DOHH2 (cell line): ENCODE measurements around the gene CLASP1.

Experiments used
- CTCF ChIP-seq: fragments of 200-600 bp; sonication (generic); IDR thresholded peaks from one replicate; pipeline ENCODE4 v1.5.1; 2014; ENCODE audit warnings: antibody characterized with exemption, mild to moderate bottlenecking, low read depth, low read length; ENCODE audit not compliant: poor library complexity, severe bottlenecking
- EZH2phosphoT487 ChIP-seq: fragments of 200-600 bp; sonication (generic); IDR thresholded peaks from 2 replicates; pipeline ENCODE4 v1.6.1; 2017; ENCODE audit warnings: borderline replicate concordance, mild to moderate bottlenecking, antibody characterized with exemption, low read length, moderate library complexity, mixed read lengths

DNA sequence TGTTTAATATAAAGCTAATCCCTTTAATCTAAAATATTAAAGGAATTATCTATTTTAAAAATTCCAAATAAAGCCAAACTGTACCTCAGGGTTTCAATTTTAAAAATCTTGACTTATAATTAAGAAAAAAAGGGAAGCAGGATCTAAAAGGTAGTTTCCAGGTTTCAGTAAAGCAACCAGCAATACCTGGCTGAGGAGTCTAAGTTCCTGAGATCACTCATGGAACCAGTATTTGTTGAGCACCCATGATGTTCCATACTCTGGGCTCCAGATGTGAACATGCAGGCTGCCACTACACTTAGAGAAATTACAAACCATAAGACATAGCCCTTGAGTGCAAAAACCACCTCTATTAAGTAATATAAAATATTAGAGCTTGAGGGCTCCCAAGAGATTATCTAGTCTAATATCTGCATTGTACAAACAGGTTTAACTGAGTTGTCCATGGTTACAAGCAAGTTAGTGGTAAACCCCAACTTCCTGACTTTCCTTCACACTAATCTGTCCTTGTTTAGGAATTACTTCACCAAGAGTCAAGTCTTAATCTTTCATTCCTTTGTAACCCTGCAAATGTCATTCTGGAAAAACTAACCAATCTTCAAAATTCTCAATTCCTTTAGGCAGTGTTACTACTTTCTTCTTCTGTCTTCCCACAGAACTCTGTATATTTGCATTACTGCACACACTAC lies 49.2 kb downstream of the CLASP1 start:
- TF ChIP-seq CTCF (no peak), EZH2phosphoT487 (no peak)
